HG03196 (cell line): Measurements from ENCODE around the gene ING5.

ENCODE experiments used
- ATAC-seq: cut with Tn5 transposase; IDR thresholded peaks from one replicate; pipeline ENCODE4 v1.9.1; 2021; ENCODE audit not compliant: unreplicated experiment

Gene ING5

DNA sequence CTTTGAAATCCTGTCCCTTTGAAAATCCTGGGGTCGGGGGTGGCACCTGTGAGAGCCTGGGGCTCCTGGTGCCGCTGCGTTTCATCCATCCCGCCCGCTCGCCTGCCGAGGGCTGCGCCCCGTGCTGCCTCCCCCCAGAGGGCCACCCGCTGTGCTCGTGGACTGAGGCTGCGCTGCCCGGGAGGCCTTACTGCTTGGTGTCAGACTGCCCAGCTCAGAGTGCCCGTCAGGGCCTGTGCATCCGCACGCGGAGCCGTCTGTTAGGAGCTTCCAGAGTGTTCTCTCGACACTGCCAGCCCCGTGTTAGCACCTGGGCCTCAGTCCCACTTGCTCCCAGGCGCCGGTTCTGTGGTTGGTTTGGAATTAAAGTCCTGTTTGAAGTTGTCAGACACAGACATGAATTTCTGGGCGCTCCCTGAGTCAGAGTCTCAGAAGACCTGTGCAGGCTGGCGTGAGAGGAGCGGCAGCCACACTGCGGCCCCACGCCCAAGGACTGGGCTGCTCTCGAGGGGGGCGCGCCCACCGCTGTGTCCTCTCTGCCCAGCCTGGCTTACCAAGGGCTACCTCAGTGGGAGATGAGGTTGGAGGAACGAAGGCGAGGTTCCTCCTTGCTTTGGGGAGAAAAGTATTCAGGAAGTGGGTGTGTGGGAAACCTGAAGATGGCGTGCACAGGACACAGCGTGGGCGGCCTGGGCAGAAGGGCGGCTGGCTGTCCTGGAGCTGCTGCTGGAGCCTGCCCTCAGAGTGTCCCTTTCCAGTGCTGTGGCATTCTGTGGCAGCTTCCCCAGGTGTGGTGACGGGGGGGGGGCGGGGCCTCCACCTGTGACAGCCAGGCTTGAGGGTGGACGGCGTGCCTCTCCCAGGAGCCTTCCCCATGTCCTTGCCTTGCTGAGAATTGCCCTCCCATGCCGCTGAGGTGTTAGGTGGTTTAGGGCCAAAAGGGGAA is 29.3 kb upstream of the ING5 start:
- no peak for ATAC-seq

DNA sequence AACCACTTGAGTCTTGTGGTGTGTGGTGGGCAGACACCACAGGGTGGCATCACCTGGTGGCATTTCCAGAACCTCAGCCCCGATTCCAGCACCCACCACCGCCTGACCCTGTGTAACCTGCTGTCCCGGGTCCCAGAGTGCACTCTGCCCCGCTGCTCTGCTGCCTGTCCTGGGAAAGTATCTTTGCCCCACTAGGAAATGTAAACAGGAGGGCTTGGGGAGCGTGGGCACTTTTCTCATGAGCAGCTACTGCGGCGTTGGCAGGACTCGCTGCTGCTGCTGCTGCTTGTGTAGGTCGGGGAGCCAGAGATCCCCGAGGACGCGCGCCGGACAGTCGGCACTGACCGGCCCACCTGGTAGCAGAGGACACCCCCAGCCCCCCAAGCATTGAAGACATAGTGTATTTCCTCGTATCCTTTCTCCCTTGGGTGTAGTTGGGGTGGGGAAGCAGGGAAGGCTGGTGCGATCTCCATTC is 28.6 kb upstream of the ING5 start:
- no peak for ATAC-seq

DNA sequence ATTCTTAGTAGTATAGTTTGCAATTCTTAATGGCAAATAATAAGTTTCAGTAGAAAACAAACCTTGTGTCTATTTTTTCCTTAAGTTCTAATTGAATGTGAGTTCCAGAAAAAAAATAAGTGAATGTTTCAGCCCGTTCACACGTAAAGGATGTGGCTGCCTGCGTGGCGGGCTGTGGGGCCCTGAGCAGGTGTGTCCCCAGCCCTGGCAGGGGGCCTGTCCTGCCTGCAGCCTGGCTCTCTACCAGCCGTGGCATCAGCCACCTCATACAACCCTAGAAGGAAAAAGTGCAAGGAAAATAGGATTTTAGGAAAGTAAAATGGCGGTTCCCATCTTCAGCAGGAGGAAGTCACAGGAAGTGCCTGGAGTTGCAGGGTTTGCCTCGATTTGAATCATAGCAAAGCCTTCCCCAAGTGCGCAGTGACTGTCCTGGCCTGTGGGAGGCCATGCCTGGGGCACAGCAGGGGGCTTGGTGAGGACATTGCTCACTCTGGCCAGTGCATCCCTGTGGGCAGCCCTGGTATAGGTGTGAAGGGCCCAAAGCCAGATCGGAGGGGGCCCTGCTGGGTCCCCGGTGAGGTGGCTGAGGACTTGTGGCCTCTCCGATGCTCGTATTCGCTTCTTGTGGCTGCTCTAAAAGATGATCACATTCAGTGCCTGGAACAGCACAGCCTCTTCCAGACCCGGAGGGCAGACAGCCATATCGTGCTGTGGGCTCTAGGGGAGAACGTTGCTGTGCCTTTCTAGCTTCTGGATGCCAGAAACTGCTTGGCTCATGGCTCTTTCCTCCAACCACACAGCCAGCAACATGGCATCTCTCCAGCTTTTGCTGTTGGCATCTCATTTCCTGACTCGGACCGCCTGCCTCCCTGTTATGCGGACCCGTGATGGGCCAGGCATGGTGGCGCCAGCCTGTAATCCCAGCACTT is 27.8 kb upstream of the ING5 start:
- no peak for ATAC-seq

DNA sequence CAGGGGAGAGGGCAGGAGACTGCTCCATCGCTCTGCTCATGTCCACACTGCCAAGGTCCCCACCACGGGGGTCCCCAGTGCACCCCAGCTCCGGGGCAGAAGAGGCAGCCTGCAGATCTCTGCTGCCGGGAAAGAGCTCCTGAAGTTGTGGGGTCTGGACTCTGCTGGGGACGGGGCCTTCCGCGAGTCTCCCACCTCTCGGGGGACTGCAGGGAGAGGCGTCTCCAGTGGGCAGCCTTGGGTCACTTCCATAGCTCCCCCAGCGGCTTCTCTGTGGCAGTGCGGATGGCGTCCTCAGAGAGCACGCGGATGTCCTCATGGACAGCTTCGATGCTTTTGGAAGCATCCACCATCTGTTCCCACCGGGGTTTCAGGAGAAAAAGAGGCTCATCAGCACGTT is 26.0 kb upstream of the ING5 start:
- no peak for ATAC-seq

DNA sequence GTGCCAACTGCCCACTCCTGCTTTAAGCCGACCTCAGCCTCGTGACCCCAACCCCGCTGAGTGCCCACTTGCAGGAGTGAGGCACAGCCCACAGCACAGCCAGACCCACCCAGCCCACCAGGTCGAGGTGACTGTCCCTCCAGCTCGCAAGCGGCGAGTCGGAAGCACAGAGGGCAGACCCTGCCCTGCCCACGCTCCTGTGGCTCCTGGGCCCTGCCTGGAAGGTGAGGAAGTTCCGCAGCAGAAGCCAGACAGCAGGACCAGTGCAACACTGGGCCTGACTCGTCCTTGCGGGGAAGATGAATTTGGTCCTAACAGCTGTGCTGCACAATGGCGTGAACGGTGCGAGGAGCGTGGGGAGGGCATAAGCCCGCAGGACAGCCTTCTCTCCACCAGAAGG is 25.2 kb upstream of the ING5 start:
- ATAC-seq: no peak

DNA sequence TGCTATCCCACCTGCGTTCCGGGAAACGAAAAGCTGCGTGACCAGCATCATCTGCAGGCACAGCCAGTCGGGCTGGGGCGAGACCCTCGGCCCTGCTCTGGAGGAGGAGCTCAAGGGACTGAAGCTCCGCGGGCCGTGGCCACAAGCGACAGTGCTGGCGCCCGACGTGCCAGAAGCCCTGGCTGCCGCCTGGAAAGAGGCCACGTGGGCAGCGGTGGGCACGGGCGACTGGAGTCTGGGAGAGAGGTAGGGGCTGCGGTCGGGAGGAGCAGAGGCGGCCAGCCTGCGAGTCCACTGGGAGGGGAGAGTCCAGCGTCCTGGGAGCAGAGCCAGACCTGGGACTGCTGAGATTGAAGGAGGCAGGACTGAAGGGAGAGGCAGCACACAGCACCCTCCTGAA is 24.4 kb upstream of the ING5 start:
- no peak for ATAC-seq

DNA sequence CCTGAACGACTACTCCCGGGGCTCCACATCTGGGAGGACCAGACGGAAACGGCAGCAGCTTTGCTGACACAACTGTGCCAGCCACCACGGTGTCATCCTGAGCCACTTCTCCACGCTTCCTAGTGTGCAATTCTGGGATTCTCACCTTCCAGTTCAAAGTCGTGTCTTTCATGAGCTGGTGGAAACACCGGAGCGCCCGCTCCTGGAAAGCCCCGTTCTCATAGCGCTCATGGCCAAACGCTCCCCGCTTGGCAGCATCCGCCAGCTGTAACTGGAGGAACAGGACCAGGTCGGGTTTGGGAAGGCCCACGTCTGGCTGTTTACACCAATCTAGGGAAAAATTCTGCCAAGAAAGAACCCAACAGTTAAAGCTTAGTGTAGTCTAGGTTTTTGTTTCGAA is 23.5 kb upstream of the ING5 start:
- ATAC-seq: no peak

DNA sequence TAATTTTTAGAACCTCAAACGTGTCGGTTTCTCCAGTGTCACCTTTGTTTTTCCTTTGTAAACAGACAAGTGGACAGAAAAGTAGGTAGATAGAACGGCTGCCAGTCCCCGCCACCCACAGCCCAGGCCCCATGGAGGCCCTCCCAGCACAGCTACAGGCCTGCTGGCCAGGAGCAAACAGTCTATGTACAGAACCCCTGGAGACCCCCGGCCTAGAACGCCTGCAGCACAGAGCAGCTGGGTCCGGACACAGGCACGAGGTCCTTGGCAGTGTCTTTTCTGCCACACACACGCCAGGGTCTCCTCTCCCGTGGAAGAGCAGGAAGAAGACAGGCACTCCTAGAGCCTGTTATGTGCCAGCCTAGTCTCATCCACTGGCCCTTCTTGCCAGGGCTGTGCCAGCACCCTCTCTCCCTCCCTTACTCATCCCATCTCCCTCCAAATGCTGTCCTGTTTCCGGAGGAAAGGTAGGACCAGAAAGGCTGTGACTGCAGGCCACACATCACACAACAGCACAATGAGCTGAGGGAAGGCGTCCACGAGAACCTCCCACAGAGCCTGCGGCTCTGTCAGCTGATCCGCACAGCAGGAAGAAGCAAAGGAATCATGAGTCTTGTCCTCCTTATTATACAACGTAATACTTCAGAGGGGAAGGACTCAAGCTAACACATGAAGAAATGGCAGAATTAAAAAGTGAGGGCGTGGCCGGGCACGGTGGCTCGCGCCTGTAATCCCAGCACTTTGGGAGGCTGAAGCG is 22.9 kb upstream of the ING5 start:
- ATAC-seq: no peak

DNA sequence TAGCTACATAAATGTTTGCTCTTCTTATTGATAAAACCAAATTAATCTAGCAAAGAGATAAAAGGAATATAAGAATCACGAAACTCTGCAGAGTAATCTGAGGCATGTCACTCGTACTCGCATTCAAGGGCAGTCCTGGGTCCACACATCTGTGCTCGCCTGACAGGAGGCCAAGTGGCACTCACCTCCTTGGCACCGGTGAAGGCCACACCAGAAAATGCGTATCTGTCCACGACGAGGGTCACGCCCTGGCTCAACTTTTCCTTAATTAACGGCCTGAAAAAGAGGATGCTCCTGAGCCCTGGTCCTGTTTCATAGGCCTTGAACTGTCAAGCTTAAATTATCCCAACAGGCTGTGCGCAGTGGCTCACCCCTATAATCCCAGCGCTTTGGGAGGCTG is 21.8 kb upstream of the ING5 start:
- ATAC-seq: no peak

DNA sequence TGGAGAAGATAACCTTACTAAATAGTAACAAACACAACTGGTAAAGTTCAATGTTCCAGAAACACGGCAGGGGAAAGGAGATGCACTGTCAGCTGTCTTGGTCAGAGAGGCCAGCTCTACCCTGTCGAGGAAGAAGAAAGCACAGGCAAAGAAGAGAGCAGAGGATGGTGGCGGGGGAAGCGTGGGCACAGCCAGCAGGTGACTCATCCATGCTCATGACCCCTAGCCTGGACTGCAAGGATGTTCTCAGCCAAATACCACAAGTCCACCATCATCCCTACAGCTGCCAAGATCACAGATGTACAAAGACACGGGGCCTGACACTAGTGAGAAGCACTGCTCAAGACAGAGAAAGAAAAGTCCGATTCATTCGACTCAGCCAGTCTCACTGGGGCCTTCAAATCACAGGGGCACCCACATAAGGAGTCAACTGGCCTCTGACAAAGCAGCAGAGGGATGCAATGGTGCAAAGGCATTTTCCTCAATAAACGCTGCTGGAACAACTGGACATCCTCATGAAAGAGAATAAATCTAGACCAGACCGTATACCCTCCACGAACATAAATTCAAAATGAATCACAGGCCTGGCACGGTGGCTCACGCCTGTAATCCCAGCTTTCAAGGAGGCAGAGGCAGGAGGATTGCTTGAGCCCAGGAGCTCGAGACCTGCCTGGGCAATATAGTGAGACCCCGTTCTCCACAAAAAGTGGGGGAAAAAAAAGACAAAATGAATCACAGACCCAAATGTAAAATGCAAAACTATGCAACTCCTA is 20.8 kb upstream of the ING5 start:
- no peak for ATAC-seq

DNA sequence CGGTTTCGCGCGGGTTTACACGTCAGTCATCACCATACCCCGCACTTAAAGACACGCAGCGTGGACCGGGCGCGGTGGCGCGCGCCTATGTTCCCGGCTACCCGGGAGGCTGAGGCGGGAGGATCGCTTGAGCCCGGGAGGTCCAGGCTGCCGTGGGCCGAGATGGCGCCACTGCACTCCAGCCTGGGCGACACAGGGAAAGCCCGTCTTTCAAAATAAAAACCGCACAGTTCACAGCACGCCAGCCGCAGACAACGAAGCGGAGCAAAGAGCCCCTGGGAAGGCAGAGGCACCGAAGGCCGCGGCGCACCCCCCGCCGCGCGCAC is 15.6 kb upstream of the ING5 start:
- peak; percentile 9 for ATAC-seq

DNA sequence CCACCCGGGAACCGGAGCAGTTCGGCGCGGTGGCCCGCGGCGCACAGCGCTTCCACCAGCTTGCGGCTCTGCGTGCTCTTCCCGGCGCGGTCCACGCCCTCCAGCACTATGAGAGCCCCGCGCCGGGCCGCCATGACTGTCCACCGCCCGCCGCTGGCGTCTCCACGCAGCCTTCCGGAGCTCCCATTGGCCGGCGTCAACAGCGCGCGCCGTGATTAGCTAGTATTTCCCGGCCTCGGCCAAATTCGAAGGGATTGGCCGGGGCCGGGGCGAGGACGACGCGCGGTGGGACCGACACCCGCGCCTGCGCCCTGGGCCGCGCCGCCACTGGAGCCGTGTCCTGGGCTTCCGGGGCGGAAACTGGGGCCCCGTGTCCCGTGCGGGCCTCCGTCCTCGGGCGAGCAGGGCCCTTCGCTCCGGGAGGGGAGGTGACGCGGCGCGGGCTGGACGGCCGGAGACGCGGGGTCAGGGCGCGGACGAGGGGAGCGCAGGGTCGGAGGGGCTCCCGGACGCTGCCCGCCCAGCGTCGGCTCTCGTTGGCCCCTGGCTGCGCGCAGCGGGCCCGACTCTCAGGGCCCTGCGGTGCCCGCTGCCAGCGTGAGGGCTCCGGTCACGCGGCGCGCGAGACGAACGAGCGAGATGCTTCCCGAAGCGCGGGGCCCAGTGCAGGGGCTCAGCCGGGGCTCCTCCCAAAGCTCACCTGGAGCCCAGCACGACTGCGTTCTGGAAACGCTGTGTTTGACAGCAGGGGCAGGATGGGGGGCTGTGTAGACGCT is 15.0 kb upstream of the ING5 start, which contains the start of gene DTYMK:
TSS of gene DTYMK (minus strand) at position 166 of the 776 bp plus-strand sequence. CDS start at position 134, 32 bp downstream.
- ATAC-seq: peak; percentile 90

DNA sequence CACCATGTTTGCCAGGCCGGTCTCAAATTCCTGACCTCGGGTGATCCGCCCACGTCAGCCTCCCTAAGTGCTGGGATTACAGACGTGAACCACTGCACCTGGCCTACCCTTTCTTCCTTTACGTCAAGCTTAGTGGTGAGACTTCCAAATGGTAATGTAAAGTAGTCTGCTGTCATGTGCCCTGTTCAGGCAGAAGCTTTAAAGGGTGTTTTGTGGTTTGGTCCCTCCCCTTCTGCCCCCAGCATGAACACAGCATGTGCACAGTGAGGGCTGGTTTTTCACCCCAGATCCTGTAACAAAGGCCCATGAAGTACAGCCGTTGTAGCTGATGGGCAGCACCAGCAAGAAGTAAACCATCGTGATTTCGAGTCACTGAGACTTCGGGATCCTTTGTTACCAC is 12.5 kb upstream of the ING5 start:
- ATAC-seq: no peak

DNA sequence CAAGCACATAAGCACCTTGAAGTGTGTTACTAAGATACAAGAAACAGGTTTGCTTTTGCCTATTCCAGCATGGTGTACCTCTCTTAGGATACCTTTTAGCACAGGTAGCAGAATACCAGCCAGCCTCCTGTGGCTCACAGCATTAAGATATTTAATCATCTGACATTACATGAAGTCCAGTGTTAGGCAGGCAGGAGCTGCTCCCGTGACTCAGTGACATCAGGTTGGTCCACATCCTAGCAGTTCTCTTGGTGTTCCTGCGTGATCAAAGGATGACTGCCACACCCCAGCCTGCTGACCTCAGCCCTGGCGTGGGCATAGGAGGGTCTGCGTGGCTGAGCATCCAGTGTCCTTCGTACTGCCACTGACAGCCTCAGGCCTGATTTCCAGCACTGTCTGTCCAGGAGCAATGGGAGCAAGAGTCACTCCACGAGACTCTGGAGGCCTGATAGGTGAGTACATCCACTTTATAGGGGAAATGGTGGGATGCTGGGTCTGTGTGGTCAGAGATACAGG is 11.6 kb upstream of the ING5 start:
- no peak for ATAC-seq

DNA sequence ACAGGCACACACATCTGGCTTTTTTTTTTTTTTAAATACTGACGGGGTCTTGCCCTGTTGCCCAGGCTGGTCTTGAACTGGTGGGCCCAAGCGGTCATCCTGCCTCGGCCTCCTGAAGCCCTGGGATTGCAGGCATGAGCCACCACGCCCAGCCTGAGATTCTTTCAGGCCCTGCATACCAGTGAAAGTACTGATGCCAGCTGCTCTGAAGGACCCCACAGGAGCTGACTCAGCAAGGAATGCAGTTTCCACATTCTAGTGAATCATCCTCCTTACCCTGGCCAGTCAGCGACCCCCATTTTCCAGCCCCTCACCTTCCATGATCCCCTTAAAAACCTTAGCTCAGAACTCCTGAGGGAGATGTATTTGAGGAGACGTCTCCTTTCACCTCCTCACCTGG is 9.4 kb upstream of the ING5 start:
- no peak for ATAC-seq

DNA sequence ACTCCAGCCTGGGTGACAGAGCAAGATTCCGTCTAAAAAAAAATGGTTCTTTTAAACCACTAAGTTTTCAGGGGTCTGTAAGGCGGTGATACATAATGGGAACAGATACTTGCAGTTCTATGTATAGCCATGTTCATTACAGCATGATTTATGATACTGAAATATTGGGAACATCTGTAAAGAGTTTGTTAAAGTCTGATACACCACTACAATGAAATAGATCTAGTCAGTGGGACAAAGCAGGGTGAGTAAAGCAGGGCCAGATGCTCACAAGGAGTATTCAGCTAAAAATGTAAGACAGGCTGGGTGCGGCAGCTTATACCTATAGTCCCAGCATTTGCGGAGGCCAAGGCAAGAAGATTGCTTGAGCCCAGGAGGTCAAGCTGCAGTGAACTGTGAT is 6.2 kb upstream of the ING5 start:
- no peak for ATAC-seq

DNA sequence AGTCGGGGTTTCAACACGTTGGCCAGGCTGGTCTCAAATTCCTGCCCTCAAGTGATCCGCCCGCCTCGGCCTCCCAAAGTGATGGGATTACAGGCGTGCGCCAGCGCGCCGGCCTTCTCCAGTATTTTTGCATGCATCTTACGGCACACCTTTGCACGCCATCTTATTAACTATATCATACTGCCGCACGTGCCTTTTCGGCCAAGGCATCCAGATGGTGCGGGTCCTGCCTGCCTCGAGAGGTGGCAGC is 765 bp upstream of the ING5 start:
- no peak for ATAC-seq

DNA sequence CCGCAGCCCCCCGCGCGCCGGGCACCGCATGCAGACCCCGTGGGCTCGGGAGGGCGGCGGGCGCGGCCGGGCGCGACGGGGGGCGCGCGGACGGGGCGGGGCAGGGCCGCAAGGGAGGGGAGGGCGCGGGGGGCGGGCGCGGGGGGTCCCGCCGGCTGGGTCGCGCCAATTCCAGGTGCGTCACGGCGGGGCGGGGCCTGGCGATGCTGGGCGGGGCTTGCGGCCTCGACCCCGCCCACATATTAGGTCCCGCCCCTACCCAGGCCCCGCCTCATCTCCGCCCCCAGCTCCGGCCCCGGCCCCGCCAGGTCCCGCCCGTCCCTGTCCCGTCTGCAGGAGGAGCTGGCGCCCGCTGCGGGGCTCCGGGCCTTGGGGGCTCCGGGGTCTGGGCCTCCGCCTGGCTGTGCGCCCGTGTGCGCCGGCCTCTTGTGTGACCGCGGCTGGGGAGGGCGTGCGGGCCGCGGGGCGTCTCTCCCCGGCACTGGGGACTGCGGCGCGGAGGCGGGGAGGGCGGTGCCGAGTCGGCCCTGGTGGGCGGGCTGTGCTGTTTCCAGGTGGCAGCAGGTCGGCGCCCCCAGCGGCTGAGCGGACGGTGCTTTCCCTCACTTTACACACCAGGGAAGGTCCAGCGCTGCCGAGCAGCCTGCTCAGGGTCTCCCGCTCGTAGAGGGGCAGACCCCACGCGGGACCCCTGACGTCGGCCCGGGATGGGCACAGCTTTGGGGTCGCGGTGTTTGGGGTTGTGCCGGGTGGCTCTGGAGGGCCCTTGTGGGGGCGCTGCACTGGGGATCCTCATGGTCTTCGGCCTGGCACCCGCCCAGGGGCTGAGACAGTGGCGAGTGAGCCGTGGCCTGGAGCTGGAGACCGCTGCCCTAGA is 554 bp downstream of the ING5 start:
- peak; percentile 61 for ATAC-seq
